H9 (cell line): Measurements from ENCODE around the gene NXN. TPM values are rescaled to one million over a fixed set of nuclear protein-coding genes. Genes with fewer than 3 reads are reported as not detected.

Experiments used
- DNase-seq: peaks from one replicate; pipeline ENCODE4 v3.0.0-alpha.2; 2017
- H2AFZ ChIP-seq: one replicate; pipeline ENCODE4 v1.6.1; 2013; ENCODE audit warnings: mild to moderate bottlenecking, low read length, control low read depth, moderate library complexity
- H2AK5ac ChIP-seq: 2 replicates; pipeline ENCODE4 v1.6.1; 2013; ENCODE audit warnings: low read length, control low read depth, mixed read lengths; ENCODE audit not compliant: insufficient read length
- H2BK120ac ChIP-seq: one replicate; pipeline ENCODE4 v1.6.1; 2013; ENCODE audit warnings: low read depth, mild to moderate bottlenecking, low read length, control low read depth, inconsistent platforms; ENCODE audit not compliant: poor library complexity, severe bottlenecking
- H2BK12ac ChIP-seq: 2 replicates; pipeline ENCODE4 v1.6.1; 2013; ENCODE audit warnings: low read length, control low read depth, mixed read lengths, low read depth; ENCODE audit not compliant: insufficient read length
- H2BK15ac ChIP-seq: 2 replicates; pipeline ENCODE4 v1.6.1; 2013; ENCODE audit warnings: low read depth, low read length, control low read depth
- H2BK20ac ChIP-seq: one replicate; pipeline ENCODE4 v1.6.1; 2013; ENCODE audit warnings: low read depth, mild to moderate bottlenecking, low read length, control low read depth, inconsistent platforms; ENCODE audit not compliant: poor library complexity, severe bottlenecking
- H2BK5ac ChIP-seq: 2 replicates; pipeline ENCODE4 v1.6.1; 2013; ENCODE audit warnings: low read length, control low read depth, mixed read lengths; ENCODE audit not compliant: insufficient read length
- H3K14ac ChIP-seq: 2 replicates; pipeline ENCODE4 v1.6.1; 2013; ENCODE audit warnings: low read length, control low read depth; ENCODE audit not compliant: insufficient read depth
- H3K18ac ChIP-seq: 2 replicates; pipeline ENCODE4 v1.6.1; 2013; ENCODE audit warnings: low read depth, mild to moderate bottlenecking, mixed read lengths, low read length, control low read depth; ENCODE audit not compliant: insufficient read length
- H3K23ac ChIP-seq: 2 replicates; pipeline ENCODE4 v1.6.1; 2013; ENCODE audit warnings: low read length, control low read depth, mixed read lengths, low read depth; ENCODE audit not compliant: insufficient read length
- H3K23me2 ChIP-seq: 2 replicates; pipeline ENCODE4 v1.6.1; 2013; ENCODE audit warnings: low read depth, mild to moderate bottlenecking, mixed read lengths, low read length, control low read depth; ENCODE audit not compliant: insufficient read length, poor library complexity, severe bottlenecking
- H3K27ac ChIP-seq: 2 replicates; pipeline ENCODE4 v1.5.1; 2013; ENCODE audit warnings: low read length, control low read depth, mixed read lengths, low read depth; ENCODE audit not compliant: insufficient read length
- H3K27me3 ChIP-seq: 2 replicates; pipeline ENCODE4 v1.6.1; 2013; ENCODE audit warnings: low read length, control low read depth, inconsistent platforms; ENCODE audit not compliant: insufficient read depth
- H3K4ac ChIP-seq: 2 replicates; pipeline ENCODE4 v1.6.1; 2013; ENCODE audit warnings: low read depth, mild to moderate bottlenecking, control low read depth, inconsistent platforms, low read length, moderate library complexity
- H3K4me1 ChIP-seq: 2 replicates; pipeline ENCODE4 v1.6.1; 2013; ENCODE audit warnings: low read length, control low read depth, inconsistent platforms; ENCODE audit not compliant: insufficient read depth
- H3K4me2 ChIP-seq: 2 replicates; pipeline ENCODE4 v1.6.1; 2013; ENCODE audit warnings: low read length, control low read depth, mixed read lengths; ENCODE audit not compliant: insufficient read length, insufficient read depth
- H3K56ac ChIP-seq: 2 replicates; pipeline ENCODE4 v1.6.1; 2013; ENCODE audit warnings: low read depth, mild to moderate bottlenecking, mixed read lengths, low read length, control low read depth; ENCODE audit not compliant: insufficient read length
- H3K79me1 ChIP-seq: 2 replicates; pipeline ENCODE4 v1.6.1; 2013; ENCODE audit warnings: low read depth, mild to moderate bottlenecking, moderate library complexity, low read length, control low read depth, inconsistent platforms; ENCODE audit not compliant: insufficient read depth, poor library complexity, severe bottlenecking
- H3K79me2 ChIP-seq: 2 replicates; pipeline ENCODE4 v1.6.1; 2013; ENCODE audit warnings: low read length, control low read depth, inconsistent platforms; ENCODE audit not compliant: insufficient read depth
- H3K9ac ChIP-seq: 2 replicates; pipeline ENCODE4 v1.6.1; 2013; ENCODE audit warnings: low read length, control low read depth, mixed read lengths; ENCODE audit not compliant: insufficient read length; ENCODE audit errors: extremely low read depth
- H3K9me3 ChIP-seq: one replicate; pipeline ENCODE4 v1.6.1; 2013; ENCODE audit warnings: low read depth, low read length, inconsistent platforms; ENCODE audit not compliant: control insufficient read depth
- H3T11ph ChIP-seq: one replicate; pipeline ENCODE4 v1.6.1; 2013; ENCODE audit warnings: mild to moderate bottlenecking, low read length, control low read depth, inconsistent platforms
- H4K20me1 ChIP-seq: one replicate; pipeline ENCODE4 v1.6.1; 2013; ENCODE audit not compliant: control insufficient read depth, insufficient read length, insufficient read depth
- H4K5ac ChIP-seq: 2 replicates; pipeline ENCODE4 v1.6.1; 2013; ENCODE audit warnings: low read depth, mild to moderate bottlenecking, mixed read lengths, low read length, control low read depth; ENCODE audit not compliant: insufficient read length
- H4K8ac ChIP-seq: replicated peaks from 2 replicates; pipeline ENCODE4 v1.6.1; 2013; ENCODE audit warnings: low read length, control low read depth, mixed read lengths, low read depth; ENCODE audit not compliant: insufficient read length
- H4K91ac ChIP-seq: 2 replicates; pipeline ENCODE4 v1.6.1; 2013; ENCODE audit warnings: low read depth, mild to moderate bottlenecking, moderate library complexity, mixed read lengths, low read length, control low read depth; ENCODE audit not compliant: insufficient read length
- H3K27ac Mint-ChIP-seq, 3 experiments: 2 replicates in 2 of 3; 3 replicates in 1 of 3; pipeline ENCODE4 v1.8.0; 2020 to 2021; ENCODE audit warnings: mixed read lengths in 3 of 3, mild to moderate bottlenecking in 1 of 3, moderate library complexity in 1 of 3
- H3K27me3 Mint-ChIP-seq: 2 replicates; pipeline ENCODE4 v1.8.0; 2021; ENCODE audit warnings: low read depth, mild to moderate bottlenecking, moderate library complexity, mixed read lengths
- H3K36me3 Mint-ChIP-seq, 3 experiments: 2 replicates in 2 of 3; 3 replicates in 1 of 3; pipeline ENCODE4 v1.8.0; 2020 to 2021; ENCODE audit warnings: low read depth in 3 of 3, mixed read lengths in 3 of 3; ENCODE audit not compliant: insufficient read depth in 1 of 3
- H3K4me1 Mint-ChIP-seq, 2 experiments: 2 replicates each; pipeline ENCODE4 v1.8.0; 2020; ENCODE audit warnings: mixed read lengths in 2 of 2
- H3K4me3 Mint-ChIP-seq, 2 experiments: 2 replicates in 1 of 2; 3 replicates in 1 of 2; pipeline ENCODE4 v1.8.0; 2020 to 2021; ENCODE audit warnings: mild to moderate bottlenecking in 2 of 2, mixed read lengths in 2 of 2, moderate library complexity in 1 of 2
- H3K9me3 Mint-ChIP-seq, 2 experiments: 2 replicates in 1 of 2; 3 replicates in 1 of 2; pipeline ENCODE4 v1.8.0; 2020; ENCODE audit warnings: mild to moderate bottlenecking in 2 of 2, mixed read lengths in 2 of 2, moderate library complexity in 1 of 2
- CTCF ChIP-seq: fragments of 200-600 bp; sonication (generic); conservative IDR thresholded peaks from 3 replicates; pipeline ENCODE4 v1.8.0; 2021; ENCODE audit warnings: antibody characterized with exemption, mild to moderate bottlenecking
- WGBS: extraction: QIAGEN DNeasy Blood & Tissue Kit; methylation state at CpG from one replicate; pipeline ENCODE4 v1.1.7; 2013; ENCODE audit warnings: missing lambda C conversion rate, low lambda C conversion rate, mixed read lengths; ENCODE audit not compliant: insufficient read length; ENCODE audit errors: extremely low coverage; 5-methylcytosine and 5-hydroxymethylcytosine counted together
- total RNA-seq: library from RNA; stranded (reverse); gene quantifications from 2 replicates; pipeline ENCODE4 v1.2.1, GENCODE V29; 2021

Gene NXN
- total RNA-seq, 1 experiment from 2014 or later = 93.6 TPM

GRCh38 chr17:851924-852323, 127.7 kb downstream of the NXN start:
- H3K79me1 ChIP-seq = peaks cover 5% of the 10 kb centered on the region
- H3K23me2 ChIP-seq = no peaks in the 10 kb centered on the region
- Mint-ChIP-seq H3K9me3 (no peaks in the 10 kb centered on the region; a peak in 1 of 5 replicates), H3K27me3 (no peaks in the 10 kb centered on the region), H3K4me3 (no peak overlapping the region), H3K27ac (peak overlapping the region in 2 of 3 experiments; percentile 94 to 95; a peak in 4 of 7 replicates), H3K36me3 (peaks cover 0 to 5% (median 2%) of the 10 kb centered on the region in 3 experiments; a peak in 2 of 7 replicates), H3K4me1 (peaks cover 56 to 60% of the 10 kb centered on the region in 2 experiments)
- H2AK5ac ChIP-seq = no peak overlapping the region
- H2BK120ac ChIP-seq = no peak overlapping the region
- H3K14ac ChIP-seq = no peak overlapping the region; the same call in 1 of the 2 replicates
- no peak overlapping the region for H2BK20ac ChIP-seq
- no peak overlapping the region for H2BK5ac ChIP-seq
- H2AFZ ChIP-seq = no peak overlapping the region
- no peak overlapping the region for H3K4ac ChIP-seq
- H3K23ac ChIP-seq = no peak overlapping the region
- no peak for TF ChIP-seq CTCF
- no peaks in the 10 kb centered on the region for H3K9me3 ChIP-seq
- no peak for DNase-seq
- WGBS = no CpG with 5 or more reads among the region's 13 CpGs
- H3K18ac ChIP-seq = no peak overlapping the region
- H2BK15ac ChIP-seq = no peak overlapping the region
- H3K4me1 ChIP-seq = no peaks in the 10 kb centered on the region
- H4K91ac ChIP-seq = no peak overlapping the region
- no peak overlapping the region for H4K8ac ChIP-seq
- no peak overlapping the region for H3K27ac ChIP-seq
- H3K4me2 ChIP-seq = no peak overlapping the region
- no peak overlapping the region for H4K5ac ChIP-seq
- no peaks in the 10 kb centered on the region; the same call in 1 of the 2 replicates for H3K79me2 ChIP-seq
- no peaks in the 10 kb centered on the region for H3K27me3 ChIP-seq
- H2BK12ac ChIP-seq = no peak overlapping the region
- H3T11ph ChIP-seq = no peak overlapping the region
- H4K20me1 ChIP-seq = no peaks in the 10 kb centered on the region
- H3K9ac ChIP-seq = no peak overlapping the region
- no peak overlapping the region for H3K56ac ChIP-seq
